ENCODE data around the gene SYNGAP1. TPM values are rescaled to one million over a fixed set of nuclear protein-coding genes. Genes with fewer than 3 reads are reported as not detected.

SYNGAP1 gene
- total and polyA plus RNA-seq, 9 of the 15 experiments (the other 6 are each of a cell fraction or from before 2014, with no cell fraction given) = 0.01 to 22.8 (median 3.2) TPM

GRCh38 chr6:33420491-33421343 lies 852 bp downstream of the SYNGAP1 start (continued):
- TF ChIP-seq, protein P1, sequence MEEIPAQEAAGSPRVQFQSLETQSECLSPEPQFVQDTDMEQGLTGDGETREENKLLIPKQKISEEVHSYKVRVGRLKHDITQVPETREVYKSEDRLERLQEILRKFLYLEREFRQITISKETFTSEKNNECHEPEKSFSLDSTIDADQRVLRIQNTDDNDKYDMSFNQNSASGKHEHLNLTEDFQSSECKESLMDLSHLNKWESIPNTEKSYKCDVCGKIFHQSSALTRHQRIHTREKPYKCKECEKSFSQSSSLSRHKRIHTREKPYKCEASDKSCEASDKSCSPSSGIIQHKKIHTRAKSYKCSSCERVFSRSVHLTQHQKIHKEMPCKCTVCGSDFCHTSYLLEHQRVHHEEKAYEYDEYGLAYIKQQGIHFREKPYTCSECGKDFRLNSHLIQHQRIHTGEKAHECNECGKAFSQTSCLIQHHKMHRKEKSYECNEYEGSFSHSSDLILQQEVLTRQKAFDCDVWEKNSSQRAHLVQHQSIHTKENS (CRISPR knock-in tag; IDR thresholded peaks at IDR 0.05) = no peak
- TF ChIP-seq TBP (optimal IDR thresholded peaks at IDR 0.05; ENCODE audit: low read depth, low read length) = peak; percentile 31
- no peak for TF ChIP-seq TCFL5 (CRISPR knock-in tag; conservative IDR thresholded peaks at IDR 0.05)
- no peak for TF ChIP-seq GTF2E2 (tag; IDR thresholded peaks at IDR 0.05)
- TF ChIP-seq NFXL1 (CRISPR knock-in tag; IDR thresholded peaks at IDR 0.05) = no peak
- no peak for TF ChIP-seq RBM25 (IDR thresholded peaks at IDR 0.05; ENCODE audit: low read depth, low read length, severe bottlenecking)
- no peak for TF ChIP-seq CREBBP (IDR thresholded peaks at IDR 0.05; ENCODE audit: low read depth, low read length)
- TF ChIP-seq, protein P2, sequence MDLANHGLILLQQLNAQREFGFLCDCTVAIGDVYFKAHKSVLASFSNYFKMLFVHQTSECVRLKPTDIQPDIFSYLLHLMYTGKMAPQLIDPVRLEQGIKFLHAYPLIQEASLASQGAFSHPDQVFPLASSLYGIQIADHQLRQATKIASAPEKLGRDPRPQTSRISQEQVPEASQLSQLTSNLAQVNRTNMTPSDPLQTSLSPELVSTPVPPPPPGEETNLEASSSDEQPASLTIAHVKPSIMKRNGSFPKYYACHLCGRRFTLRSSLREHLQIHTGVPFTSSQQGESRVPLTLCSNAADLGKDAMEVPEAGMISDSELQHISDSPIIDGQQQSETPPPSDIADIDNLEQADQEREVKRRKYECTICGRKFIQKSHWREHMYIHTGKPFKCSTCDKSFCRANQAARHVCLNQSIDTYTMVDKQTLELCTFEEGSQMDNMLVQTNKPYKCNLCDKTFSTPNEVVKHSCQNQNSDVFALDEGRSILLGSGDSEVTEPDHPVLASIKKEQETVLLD (IDR thresholded peaks at IDR 0.05) = peak; percentile 77
- no peak for TF ChIP-seq ZNF263 (CRISPR knock-in tag; IDR thresholded peaks at IDR 0.05; ENCODE audit: borderline replicate concordance)
- TF ChIP-seq, protein P3, sequence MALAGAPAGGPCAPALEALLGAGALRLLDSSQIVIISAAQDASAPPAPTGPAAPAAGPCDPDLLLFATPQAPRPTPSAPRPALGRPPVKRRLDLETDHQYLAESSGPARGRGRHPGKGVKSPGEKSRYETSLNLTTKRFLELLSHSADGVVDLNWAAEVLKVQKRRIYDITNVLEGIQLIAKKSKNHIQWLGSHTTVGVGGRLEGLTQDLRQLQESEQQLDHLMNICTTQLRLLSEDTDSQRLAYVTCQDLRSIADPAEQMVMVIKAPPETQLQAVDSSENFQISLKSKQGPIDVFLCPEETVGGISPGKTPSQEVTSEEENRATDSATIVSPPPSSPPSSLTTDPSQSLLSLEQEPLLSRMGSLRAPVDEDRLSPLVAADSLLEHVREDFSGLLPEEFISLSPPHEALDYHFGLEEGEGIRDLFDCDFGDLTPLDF (CRISPR knock-in tag; IDR thresholded peaks at IDR 0.05) = no peak
- TF ChIP-seq MECOM (CRISPR knock-in tag; IDR thresholded peaks at IDR 0.05) = no peak
- TF ChIP-seq MXI1 (IDR thresholded peaks at IDR 0.05; ENCODE audit: low read depth, low read length) = no peak
- no peak for TF ChIP-seq HMG20A (CRISPR knock-in tag; conservative IDR thresholded peaks at IDR 0.05)
- TF ChIP-seq ZNF77 (CRISPR knock-in tag; IDR thresholded peaks at IDR 0.05) = no peak
